Uterine smooth muscle cell (primary cell): Measurements from ENCODE around the gene TMEM144. TPM values are rescaled to one million over a fixed set of nuclear protein-coding genes. Genes with fewer than 3 reads are reported as not detected.

Source experiments
- total RNA-seq: library from RNA; depleted of rRNA; stranded (reverse); fragments of >200 nt; gene quantifications from 2 replicates; pipeline ENCODE4 v1.2.3, GENCODE V29; 2014

Gene TMEM144
- total RNA-seq: 4.6 and 5.5 TPM in 2 replicates

GRCh38 chr4:158209825-158210807, at the start of gene TMEM144:
TSS of gene TMEM144 (plus strand) at chr4:158210486. CDS start at chr4:158212668, 2,182 bp downstream.

GRCh38 chr4:158172261-158173258, 37.7 kb upstream of the TMEM144 start, which contains the start of gene GASK1B:
TSS of gene GASK1B (minus strand) at chr4:158173025. CDS start at chr4:158171375, 1,650 bp downstream.

Other genes with a start within 250 kb of the TMEM144 start
- gene GASK1B, start 37.5 kb upstream of the TMEM144 start, total RNA-seq: 13.9 and 30.6 TPM in 2 replicates